ENCODE results near the gene SGTA. TPM values are rescaled to one million over a fixed set of nuclear protein-coding genes. Genes with fewer than 3 reads are reported as not detected.
A peak's percentile ranks its signal among the peaks of the same experiment; 100 is the strongest.

Gene SGTA
- total and polyA plus RNA-seq, 2 of the 13 experiments (the other 11 are each of a cell fraction or from before 2014, with no cell fraction given) = 43.9 to 47.4 TPM

DNA sequence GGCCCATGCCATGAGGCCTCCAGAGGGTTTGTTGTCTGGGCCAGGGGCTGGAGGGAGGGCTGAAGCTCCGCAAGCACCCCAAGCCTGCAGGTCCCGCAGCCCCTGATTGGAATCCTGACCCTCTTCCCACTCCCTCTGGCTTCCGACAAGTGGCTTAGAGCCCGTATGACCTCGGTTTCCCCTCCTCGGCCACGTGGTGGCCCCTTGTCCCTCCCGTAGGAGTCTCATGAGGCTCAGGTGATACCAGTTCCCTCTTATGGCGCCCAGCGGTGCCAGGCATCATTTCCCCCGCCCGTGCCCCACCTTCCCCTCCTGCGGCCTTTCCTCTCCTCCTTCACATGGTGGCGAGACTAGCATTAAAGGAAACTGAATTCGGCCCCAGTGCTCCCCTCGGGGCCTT is 8.4 kb upstream of the SGTA start:
- Histone ChIP-seq H2AFZ (ENCODE audit: low read length) (no peak overlapping the region), H3K4me2 (ENCODE audit: low read depth, low read length) (peak overlapping the region; percentile 61; the same call in 1 of the 2 replicates), H3K4me1 (ENCODE audit: insufficient read depth, low read length) (peaks cover 52% of the 10 kb centered on the region), H3K9ac (ENCODE audit: insufficient read depth, low read depth, low read length) (no peak overlapping the region), H4K20me1 (ENCODE audit: insufficient read depth, low read length) (peaks cover 15% of the 10 kb centered on the region), H3K36me3 (replicated peaks in 1 of 2; ENCODE audit: control insufficient read depth in 1 of 2, insufficient read depth in 2 of 2, low read length in 2 of 2) (peaks cover 17 to 45% of the 10 kb centered on the region in 2 experiments), H3K9me3 (ENCODE audit: low read length) (no peaks in the 10 kb centered on the region), H3K27ac (ENCODE audit: extremely low read length, insufficient read depth, low read length) (no peak overlapping the region), H3K27me3 (ENCODE audit: control insufficient read depth in 1 of 2, insufficient read depth in 2 of 2, low read length in 2 of 2) (no peaks in the 10 kb centered on the region), H3K4me3 (replicated peaks in 1 of 3; ENCODE audit: insufficient read depth in 1 of 3, low read depth in 2 of 3, low read length in 3 of 3) (peak overlapping the region in 1 of 3 experiments; percentile 35; a peak in 1 of 6 replicates), H3K79me2 (ENCODE audit: insufficient read depth, low read length) (peaks cover 25% of the 10 kb centered on the region)
- POLR2A ChIA-PET = interaction anchor here (0.9 kb wide), 1 partner anchor 16 kb away, joined by 3 read pairs; no protein-coding TSS in a partner anchor
- no peak for TF ChIP-seq BRD4 (CRISPR knock-in tag; IDR thresholded peaks at IDR 0.05)
- no peak for TF ChIP-seq FOXC1 (CRISPR knock-in tag; IDR thresholded peaks at IDR 0.05; ENCODE audit: borderline replicate concordance)
- 0 out of 2 replicates have a peak, but pooled peaks have one; percentile 9 for TF ChIP-seq PHF20 (CRISPR knock-in tag; IDR thresholded peaks at IDR 0.05)
- FAIRE-seq = no peak
- 94% methylated on average over 15 of the region's 16 CpGs for WGBS (ENCODE audit: low lambda C conversion rate)
- CTCF ChIA-PET (ENCODE audit: low intra/inter-chr PET ratio, low total read pairs) = no interaction called here
- BruUV-seq (replicated peaks) = no TSS peak
- peak; percentile 10; the same call in 2 of the 3 replicates for ATAC-seq
- intact Hi-C loops (cut with micrococcal nuclease; ENCODE audit: unreplicated experiment) (no loop called here), in situ Hi-C loops (cut with HindIII; ENCODE audit: extremely low pct_ligation_motif_present, low pct_unique_long_range_greater_than_20kb) (no loop called here)
- DNase-seq (ENCODE audit: low spot score) = no peak

GRCh38 chr19:2790557-2791271 is 7.6 kb upstream of the SGTA start:
- ChIA-PET POLR2A (interaction anchor here (0.9 kb wide), 1 partner anchor 15 kb away, joined by 3 read pairs; no protein-coding TSS in a partner anchor), CTCF (ENCODE audit: low intra/inter-chr PET ratio, low total read pairs) (no interaction called here)
- H3K27ac ChIP-seq (ENCODE audit: extremely low read length, insufficient read depth, low read length) = peak overlapping the region; percentile 50
- peak overlapping the region in 1 of 3 experiments; percentile 50; a peak in 1 of 6 replicates for H3K4me3 ChIP-seq (replicated peaks in 1 of 3; ENCODE audit: insufficient read depth in 1 of 3, low read depth in 2 of 3, low read length in 3 of 3)
- no peaks in the 10 kb centered on the region; a peak in 1 of 5 replicates for H3K27me3 ChIP-seq (ENCODE audit: control insufficient read depth in 1 of 2, insufficient read depth in 2 of 2, low read length in 2 of 2)
- FAIRE-seq = peak; percentile 91
- H3K79me2 ChIP-seq (ENCODE audit: insufficient read depth, low read length) = peaks cover 32% of the 10 kb centered on the region
- H3K36me3 ChIP-seq (replicated peaks in 1 of 2; ENCODE audit: control insufficient read depth in 1 of 2, insufficient read depth in 2 of 2, low read length in 2 of 2) = peaks cover 13 to 38% of the 10 kb centered on the region in 2 experiments
- intact Hi-C loops (cut with micrococcal nuclease; ENCODE audit: unreplicated experiment) = no loop called here
- BruUV-seq (replicated peaks) = no TSS peak
- peaks cover 57% of the 10 kb centered on the region for H3K4me1 ChIP-seq (ENCODE audit: insufficient read depth, low read length)
- no peaks in the 10 kb centered on the region for H3K9me3 ChIP-seq (ENCODE audit: low read length)
- peak overlapping the region; percentile 61 for H3K4me2 ChIP-seq (ENCODE audit: low read depth, low read length)
- peak; percentile 85 for DNase-seq (ENCODE audit: low spot score)
- in situ Hi-C loops (cut with HindIII; ENCODE audit: extremely low pct_ligation_motif_present, low pct_unique_long_range_greater_than_20kb) = no loop called here
- H2AFZ ChIP-seq (ENCODE audit: low read length) = no peak overlapping the region
- WGBS (ENCODE audit: low lambda C conversion rate) = 41% methylated on average over 26 of the region's 32 CpGs
- peaks cover 15% of the 10 kb centered on the region for H4K20me1 ChIP-seq (ENCODE audit: insufficient read depth, low read length)
- ATAC-seq = peak; percentile 90
- no peak overlapping the region for H3K9ac ChIP-seq (ENCODE audit: insufficient read depth, low read depth, low read length)
- no peak for TF ChIP-seq ARNT2 (CRISPR knock-in tag; IDR thresholded peaks at IDR 0.05; ENCODE audit: low read depth)
- peak; percentile 48; the same call in 1 of the 2 replicates for TF ChIP-seq ZNF770 (CRISPR knock-in tag; IDR thresholded peaks at IDR 0.05)
- peak; percentile 48; the same call in 1 of the 2 replicates for TF ChIP-seq ZNF225 (CRISPR knock-in tag; IDR thresholded peaks at IDR 0.05)
- TF ChIP-seq AHR (CRISPR knock-in tag; IDR thresholded peaks at IDR 0.05) = 0 out of 2 replicates have a peak, but pooled peaks have one; percentile 31
- TF ChIP-seq ZNF710 (CRISPR knock-in tag; IDR thresholded peaks at IDR 0.05; ENCODE audit: borderline replicate concordance) = no peak
- TF ChIP-seq ZNF33A (CRISPR knock-in tag; IDR thresholded peaks at IDR 0.05; ENCODE audit: borderline replicate concordance) = no peak
- 0 out of 2 replicates have a peak, but pooled peaks have one; percentile 17 for TF ChIP-seq DR1 (CRISPR knock-in tag; IDR thresholded peaks at IDR 0.05)
- 0 out of 2 replicates have a peak, but pooled peaks have one; percentile 71 for TF ChIP-seq ZNF766 (CRISPR knock-in tag; IDR thresholded peaks at IDR 0.05; ENCODE audit: borderline replicate concordance)
- TF ChIP-seq RAD51 (IDR thresholded peaks at IDR 0.05; ENCODE audit: borderline replicate concordance) = no peak
- no peak; the same call in none of the 2 replicates for TF ChIP-seq MEIS2 (CRISPR knock-in tag; IDR thresholded peaks at IDR 0.05)

All from HepG2 (cell line).